Activated naive CD4-positive, alpha-beta T cell treated with anti-CD3 and anti-CD28 coated beads, Interleukin-2, amount 50 U/mL, for 16 hours (primary cell): ENCODE measurements around the gene DNAH9.

Experiments
- DNase-seq: peaks from one replicate; pipeline ENCODE4 v3.0.0-alpha.2; 2020

The DNAH9 gene

GRCh38 chr17:11598274-11599221 lies at the start of gene DNAH9:
DNAH9 (plus strand) TSS chr17:11598470; CDS start chr17:11598499, 29 bp downstream.
- no peak for DNase-seq

- no peak for DNase-seq
Observed at GRCh38 chr17:11550431-11550830, 47.8 kb upstream of the DNAH9 start.

- no peak for DNase-seq
Observed at GRCh38 chr17:11551442-11551841, 46.8 kb upstream of the DNAH9 start.

- DNase-seq = no peak
Observed at GRCh38 chr17:11553135-11553534, 45.1 kb upstream of the DNAH9 start.

GRCh38 chr17:11554042-11554441 lies 44.2 kb upstream of the DNAH9 start:
- no peak for DNase-seq

GRCh38 chr17:11554542-11554941 lies 43.7 kb upstream of the DNAH9 start:
- DNase-seq = no peak

GRCh38 chr17:11555530-11555929 lies 42.7 kb upstream of the DNAH9 start:
- DNase-seq = no peak

- DNase-seq = no peak
Observed at GRCh38 chr17:11557727-11558452, 40.4 kb upstream of the DNAH9 start.

- DNase-seq = no peak
Observed at GRCh38 chr17:11558681-11559234, 39.5 kb upstream of the DNAH9 start.

- no peak for DNase-seq
Observed at GRCh38 chr17:11559601-11560000, 38.7 kb upstream of the DNAH9 start.

- DNase-seq = no peak
Observed at GRCh38 chr17:11561281-11561680, 37.0 kb upstream of the DNAH9 start.

GRCh38 chr17:11561702-11562101 lies 36.6 kb upstream of the DNAH9 start:
- DNase-seq = no peak

GRCh38 chr17:11564589-11565380 lies 33.5 kb upstream of the DNAH9 start:
- DNase-seq = no peak

GRCh38 chr17:11565591-11565990 lies 32.7 kb upstream of the DNAH9 start:
- DNase-seq = no peak

- DNase-seq = no peak
Observed at GRCh38 chr17:11578998-11579397, 19.3 kb upstream of the DNAH9 start.

GRCh38 chr17:11580677-11581076 lies 17.6 kb upstream of the DNAH9 start:
- no peak for DNase-seq

- no peak for DNase-seq
Observed at GRCh38 chr17:11582217-11582616, 16.1 kb upstream of the DNAH9 start.

- DNase-seq = no peak
Observed at GRCh38 chr17:11583306-11583992, 14.8 kb upstream of the DNAH9 start.

- no peak for DNase-seq
Observed at GRCh38 chr17:11589716-11590115, 8.6 kb upstream of the DNAH9 start.

GRCh38 chr17:11601661-11602060 lies 3.4 kb downstream of the DNAH9 start:
- no peak for DNase-seq

GRCh38 chr17:11608396-11608795 lies 10.1 kb downstream of the DNAH9 start:
- DNase-seq = no peak

GRCh38 chr17:11610999-11611566 lies 12.8 kb downstream of the DNAH9 start:
- no peak for DNase-seq
